ENCODE results near the gene SCO2.

SCO2 gene

DNA sequence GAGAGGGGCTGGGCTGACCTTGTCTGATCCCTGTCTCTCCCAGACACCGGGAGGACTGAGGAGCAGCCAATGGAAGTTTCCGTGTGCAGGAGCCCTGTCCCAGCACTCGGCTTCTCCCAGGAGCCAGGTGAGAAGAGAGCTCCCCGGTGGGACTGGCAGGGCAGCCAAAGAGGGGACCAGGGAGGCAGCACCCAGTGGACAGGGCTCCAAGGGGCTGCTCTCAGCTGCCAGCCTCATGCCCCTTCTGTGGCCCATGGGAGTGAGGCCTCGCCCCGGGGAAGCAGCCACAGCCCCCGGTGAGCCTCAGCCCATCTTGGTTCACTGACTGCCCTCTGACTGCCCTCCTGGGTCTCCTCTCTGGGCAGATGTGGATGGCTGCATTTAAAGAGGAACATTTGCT, 6.8 kb downstream of the SCO2 start:
- CTCF ChIA-PET: interaction anchor here (0.9 to 1.5 kb wide), 3 partner anchors 10 to 102 kb away, joined by 3 to 4 read pairs (median 3); partner anchors contain the start of gene SYCE3
- TF ChIP-seq, protein P1, sequence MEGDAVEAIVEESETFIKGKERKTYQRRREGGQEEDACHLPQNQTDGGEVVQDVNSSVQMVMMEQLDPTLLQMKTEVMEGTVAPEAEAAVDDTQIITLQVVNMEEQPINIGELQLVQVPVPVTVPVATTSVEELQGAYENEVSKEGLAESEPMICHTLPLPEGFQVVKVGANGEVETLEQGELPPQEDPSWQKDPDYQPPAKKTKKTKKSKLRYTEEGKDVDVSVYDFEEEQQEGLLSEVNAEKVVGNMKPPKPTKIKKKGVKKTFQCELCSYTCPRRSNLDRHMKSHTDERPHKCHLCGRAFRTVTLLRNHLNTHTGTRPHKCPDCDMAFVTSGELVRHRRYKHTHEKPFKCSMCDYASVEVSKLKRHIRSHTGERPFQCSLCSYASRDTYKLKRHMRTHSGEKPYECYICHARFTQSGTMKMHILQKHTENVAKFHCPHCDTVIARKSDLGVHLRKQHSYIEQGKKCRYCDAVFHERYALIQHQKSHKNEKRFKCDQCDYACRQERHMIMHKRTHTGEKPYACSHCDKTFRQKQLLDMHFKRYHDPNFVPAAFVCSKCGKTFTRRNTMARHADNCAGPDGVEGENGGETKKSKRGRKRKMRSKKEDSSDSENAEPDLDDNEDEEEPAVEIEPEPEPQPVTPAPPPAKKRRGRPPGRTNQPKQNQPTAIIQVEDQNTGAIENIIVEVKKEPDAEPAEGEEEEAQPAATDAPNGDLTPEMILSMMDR (IDR thresholded peaks at IDR 0.05; ENCODE audit: control extremely low read depth, extremely low read depth, low read depth, missing control alignments): no peak
- POLR2A ChIA-PET: interaction anchor here (0.5 to 1.4 kb wide), 3 partner anchors 10 to 23 kb away, joined by 4 to 5 read pairs (median 4); partner anchors contain the start of genes LMF2 and NCAPH2
- no peak for DNase-seq (ENCODE audit: extremely low spot score)

DNA sequence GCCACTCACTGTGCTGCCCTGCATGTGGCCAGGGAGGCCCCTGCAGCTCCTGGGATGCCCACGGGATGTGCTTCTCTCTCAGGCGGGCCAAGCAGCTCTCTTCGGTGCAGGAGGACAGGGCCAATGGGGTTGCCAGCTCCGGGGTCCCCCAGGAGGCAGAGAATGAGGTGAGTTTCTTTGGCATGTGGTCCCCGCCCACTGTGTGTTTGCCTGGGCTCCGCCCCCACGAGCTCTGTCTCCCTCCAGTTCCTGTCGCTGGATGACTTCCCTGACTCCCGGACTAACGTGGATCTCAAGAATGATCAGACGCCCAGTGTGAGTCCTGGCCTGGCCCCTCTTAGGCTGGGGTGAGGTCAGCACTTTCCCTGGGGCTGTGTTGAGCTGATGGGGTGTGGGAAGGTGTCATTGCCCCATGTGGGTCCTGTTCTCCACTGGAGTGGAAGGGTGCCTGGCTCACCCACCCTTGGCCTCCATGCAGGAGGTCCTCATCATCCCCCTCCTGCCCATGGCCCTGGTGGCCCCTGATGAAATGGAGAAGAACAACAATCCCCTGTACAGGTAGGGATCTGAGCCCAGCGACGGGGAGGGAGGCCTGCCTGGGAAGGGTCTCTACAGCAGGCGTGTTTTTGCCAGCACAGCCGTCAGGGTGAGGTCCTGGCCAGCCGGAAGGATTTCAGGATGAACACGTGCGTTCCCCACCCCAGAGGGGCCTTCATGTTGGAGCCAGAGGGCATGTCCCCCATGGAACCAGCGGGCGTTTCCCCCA, 7.7 kb downstream of the SCO2 start:
- CTCF ChIA-PET: interaction anchor here (0.8 to 4.4 kb wide), 4 partner anchors 8 to 46 kb away, joined by 3 to 24 read pairs (median 4); partner anchors contain the start of genes LMF2, SCO2 and SYCE3

DNA sequence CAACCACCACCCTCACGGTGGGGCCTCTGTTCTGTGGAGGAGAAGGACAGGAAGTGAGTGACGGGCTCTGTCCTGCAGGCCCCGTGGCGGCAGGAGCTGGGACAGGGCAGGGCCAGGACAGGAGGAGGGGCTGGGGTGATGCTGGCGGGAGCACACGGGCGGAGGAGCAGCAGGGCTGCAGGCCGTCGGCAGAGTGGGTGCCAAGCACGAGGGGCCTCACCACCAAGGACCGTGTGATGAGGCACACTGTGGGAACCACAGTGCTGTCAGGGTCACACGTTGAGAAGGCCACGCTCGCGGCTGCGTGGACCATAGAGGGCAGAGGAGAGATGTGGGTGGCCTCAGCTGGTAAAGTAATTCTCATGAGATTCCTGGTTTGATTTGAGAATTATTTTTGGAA, 8.5 kb downstream of the SCO2 start:
- no peak for DNase-seq (ENCODE audit: extremely low spot score)
- ChIA-PET CTCF (interaction anchor here (0.8 to 4.4 kb wide), 2 partner anchors 8 to 9 kb away, joined by 3 to 24 read pairs; partner anchors contain the start of genes LMF2 and SCO2), POLR2A (interaction anchor here (0.8 to 1.4 kb wide), 2 partner anchors 9 kb away, joined by 3 to 4 read pairs; partner anchors contain the start of genes LMF2, NCAPH2 and SCO2)
- TF ChIP-seq, protein P1 (IDR thresholded peaks at IDR 0.05; ENCODE audit: control extremely low read depth, extremely low read depth, low read depth, missing control alignments): no peak

More for the DNA sequence above, 7.7 kb downstream of the SCO2 start:
- TF ChIP-seq, protein P1 (IDR thresholded peaks at IDR 0.05; ENCODE audit: control extremely low read depth, extremely low read depth, low read depth, missing control alignments): no peak
- DNase-seq (ENCODE audit: extremely low spot score): no peak
- POLR2A ChIA-PET: interaction anchor here (0.8 to 1.4 kb wide), 2 partner anchors 8 to 10 kb away, joined by 3 to 4 read pairs; partner anchors contain the start of genes LMF2, NCAPH2 and SCO2

DNA sequence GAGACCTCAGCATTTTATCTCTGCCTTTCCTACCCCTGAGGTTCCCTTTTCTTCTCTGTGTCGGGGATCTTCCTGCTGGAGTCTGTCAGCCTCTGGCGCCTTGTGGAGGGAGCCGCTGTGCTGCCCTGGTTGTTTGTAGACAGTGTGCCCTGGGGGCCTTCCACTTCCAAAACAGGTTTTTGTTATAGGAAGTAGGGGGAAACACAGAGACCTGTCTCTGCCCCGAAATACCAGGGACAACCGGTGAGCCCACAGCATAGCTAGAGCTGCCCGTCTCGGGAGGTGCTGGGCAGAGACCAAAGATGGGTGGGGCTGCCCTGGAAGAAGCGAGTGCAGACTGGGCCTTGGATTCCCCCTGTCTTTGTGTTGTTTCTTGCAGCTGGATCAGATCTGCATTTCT, 9.3 kb downstream of the SCO2 start:
- ChIA-PET POLR2A (no interaction called here), CTCF (interaction anchor here (4.4 kb wide), 1 partner anchor 9 kb away, joined by 24 read pairs; the partner anchor contains the start of gene SCO2)
- DNase-seq (ENCODE audit: extremely low spot score): no peak
- TF ChIP-seq, protein P1 (IDR thresholded peaks at IDR 0.05; ENCODE audit: control extremely low read depth, extremely low read depth, low read depth, missing control alignments): no peak

DNA sequence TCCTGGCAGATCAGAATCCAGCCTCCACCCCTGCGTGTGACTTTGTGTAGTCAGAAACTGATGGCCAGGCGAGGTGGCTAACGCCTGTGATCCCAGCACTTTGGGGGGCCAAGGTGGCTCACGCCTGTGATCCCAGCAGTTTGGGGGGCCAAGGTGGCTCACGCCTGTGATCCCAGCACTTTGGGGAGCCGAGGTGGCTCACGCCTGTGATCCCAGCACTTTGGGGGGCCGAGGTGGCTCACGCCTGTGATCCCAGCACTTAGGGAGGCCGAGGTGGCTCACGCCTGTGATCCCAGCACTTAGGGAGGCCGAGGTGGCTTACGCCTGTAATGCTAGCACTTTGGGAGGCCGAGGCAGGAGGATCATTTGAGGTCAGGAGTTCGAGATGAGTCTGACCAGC, 12.2 kb downstream of the SCO2 start:
- ChIA-PET CTCF (interaction anchor here (4.4 kb wide), 1 partner anchor 12 kb away, joined by 24 read pairs; the partner anchor contains the start of gene SCO2), POLR2A (no interaction called here)
- TF ChIP-seq, protein P1 (IDR thresholded peaks at IDR 0.05; ENCODE audit: control extremely low read depth, extremely low read depth, low read depth, missing control alignments): no peak
- no peak for DNase-seq (ENCODE audit: extremely low spot score)

DNA sequence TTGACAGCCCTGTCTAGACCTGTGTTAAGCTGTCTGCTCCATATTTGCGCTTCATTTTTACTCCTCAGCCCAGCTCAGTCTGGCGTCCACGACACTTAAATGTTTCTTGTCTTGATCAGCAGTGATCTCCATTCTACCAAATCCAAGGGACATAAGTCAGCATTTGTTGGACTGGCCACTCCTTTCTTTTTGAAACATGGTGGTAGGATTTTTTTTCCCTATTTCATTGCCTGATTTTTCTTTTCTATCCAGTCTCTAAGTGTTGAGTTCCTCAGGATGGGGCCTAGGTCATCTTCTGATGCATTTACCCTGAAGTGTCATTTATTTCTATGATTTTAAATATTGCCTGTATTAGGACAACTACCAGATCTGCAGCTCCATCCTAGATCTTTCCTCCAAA, 16.5 kb downstream of the SCO2 start:
- DNase-seq (ENCODE audit: extremely low spot score): no peak
- ChIA-PET CTCF (interaction anchor here (1.0 to 6.4 kb wide), 8 partner anchors 9 to 256 kb away, joined by 3 to 56 read pairs (median 4); partner anchors contain the start of gene SCO2), POLR2A (interaction anchor here (0.9 to 2.0 kb wide), 2 partner anchors 10 to 15 kb away, joined by 4 to 33 read pairs; partner anchors contain the start of gene SCO2)
- TF ChIP-seq, protein P1 (IDR thresholded peaks at IDR 0.05; ENCODE audit: control extremely low read depth, extremely low read depth, low read depth, missing control alignments): no peak

Data from GM10248 (cell line).